OCI-M2 (cell line): Measurements from ENCODE around the gene PKP3.
A peak's percentile ranks its signal among the peaks of the same experiment; 100 is the strongest.

ENCODE experiments used
- DNase-seq: peaks from one replicate; lab custom pipeline; 2025; ENCODE audit not compliant: unreplicated experiment; lab: John Stamatoyannopoulos, UW

PKP3 gene

DNA sequence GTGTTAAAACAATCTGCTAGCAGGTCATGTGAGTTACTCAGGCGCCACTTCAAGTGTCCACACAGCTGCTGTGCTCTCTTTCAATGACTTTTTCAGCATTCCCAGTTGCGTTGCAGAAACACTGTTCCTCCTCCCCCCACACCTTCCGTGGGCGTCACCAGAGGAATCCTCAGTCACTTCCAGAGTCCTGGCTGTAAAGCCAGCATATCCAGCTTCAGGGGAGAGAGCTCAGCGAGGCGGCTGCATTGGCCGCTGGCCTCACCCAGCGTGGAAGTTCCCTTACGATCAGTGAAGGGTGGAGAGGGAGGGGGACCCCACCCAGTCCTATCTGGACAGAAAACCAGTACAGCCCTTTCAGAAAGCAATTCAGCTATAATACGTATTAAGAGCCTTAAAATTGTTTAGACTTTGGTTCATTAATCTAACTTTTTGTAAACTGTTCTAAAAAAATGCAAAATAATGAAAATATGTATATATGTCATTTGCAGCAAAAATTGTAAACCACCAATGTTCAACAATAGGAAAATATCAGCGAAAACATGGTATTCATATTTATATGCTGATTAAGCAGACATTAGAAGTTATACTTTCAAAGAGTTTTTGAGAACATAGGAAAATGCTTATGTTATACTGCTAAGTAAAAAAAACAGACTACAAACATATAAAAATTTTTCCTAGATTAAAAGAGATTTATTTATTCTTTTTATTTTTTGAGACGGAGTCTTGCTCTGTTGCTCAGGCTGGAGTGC, 50.6 kb downstream of the PKP3 start:
- DNase-seq: no peak

DNA sequence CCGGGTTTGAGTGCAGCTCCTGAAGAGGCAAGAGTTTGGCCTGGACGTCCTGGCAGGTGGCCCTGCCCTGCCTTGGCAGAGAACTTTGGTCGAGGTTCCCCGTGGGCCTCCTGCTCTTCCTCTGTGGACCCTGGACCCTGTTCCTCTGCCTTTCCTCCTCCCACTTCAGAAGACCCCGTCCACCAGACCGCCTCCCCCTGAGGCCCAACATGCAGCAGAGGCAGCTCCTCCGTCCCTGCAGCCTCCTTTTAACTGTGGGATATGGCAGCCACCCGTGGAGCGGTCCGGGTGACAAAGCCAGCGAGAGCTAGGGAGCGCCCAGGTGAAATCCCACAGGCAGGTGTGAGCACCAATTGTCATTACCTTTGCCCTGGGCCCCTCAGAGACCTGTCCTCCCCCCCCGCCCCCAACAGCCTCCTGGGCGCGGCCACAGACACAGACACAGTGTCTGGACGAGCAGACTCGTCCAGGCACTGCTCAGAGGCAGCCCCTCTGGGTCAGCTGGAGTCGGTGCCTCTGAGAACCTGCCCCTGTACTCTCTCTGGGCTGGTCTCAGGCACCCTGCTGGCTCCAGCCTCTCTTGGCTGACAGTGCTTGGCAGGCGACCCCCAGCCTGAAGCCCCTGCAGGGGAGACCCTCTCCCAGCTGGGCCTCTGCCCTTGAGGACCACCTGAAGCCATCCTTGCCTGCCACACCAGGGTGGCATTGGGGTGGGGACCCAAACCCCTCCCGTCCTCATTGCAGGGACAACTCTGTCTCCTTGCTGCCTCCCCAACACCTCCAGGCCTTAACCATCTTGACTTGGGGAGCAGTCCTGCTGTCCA, 52.0 kb downstream of the PKP3 start:
- no peak for DNase-seq

GRCh38 chr11:446891-447290, 52.9 kb downstream of the PKP3 start:
- no peak for DNase-seq

GRCh38 chr11:447923-448731, 54.1 kb downstream of the PKP3 start:
- DNase-seq: peak; percentile 75

DNA sequence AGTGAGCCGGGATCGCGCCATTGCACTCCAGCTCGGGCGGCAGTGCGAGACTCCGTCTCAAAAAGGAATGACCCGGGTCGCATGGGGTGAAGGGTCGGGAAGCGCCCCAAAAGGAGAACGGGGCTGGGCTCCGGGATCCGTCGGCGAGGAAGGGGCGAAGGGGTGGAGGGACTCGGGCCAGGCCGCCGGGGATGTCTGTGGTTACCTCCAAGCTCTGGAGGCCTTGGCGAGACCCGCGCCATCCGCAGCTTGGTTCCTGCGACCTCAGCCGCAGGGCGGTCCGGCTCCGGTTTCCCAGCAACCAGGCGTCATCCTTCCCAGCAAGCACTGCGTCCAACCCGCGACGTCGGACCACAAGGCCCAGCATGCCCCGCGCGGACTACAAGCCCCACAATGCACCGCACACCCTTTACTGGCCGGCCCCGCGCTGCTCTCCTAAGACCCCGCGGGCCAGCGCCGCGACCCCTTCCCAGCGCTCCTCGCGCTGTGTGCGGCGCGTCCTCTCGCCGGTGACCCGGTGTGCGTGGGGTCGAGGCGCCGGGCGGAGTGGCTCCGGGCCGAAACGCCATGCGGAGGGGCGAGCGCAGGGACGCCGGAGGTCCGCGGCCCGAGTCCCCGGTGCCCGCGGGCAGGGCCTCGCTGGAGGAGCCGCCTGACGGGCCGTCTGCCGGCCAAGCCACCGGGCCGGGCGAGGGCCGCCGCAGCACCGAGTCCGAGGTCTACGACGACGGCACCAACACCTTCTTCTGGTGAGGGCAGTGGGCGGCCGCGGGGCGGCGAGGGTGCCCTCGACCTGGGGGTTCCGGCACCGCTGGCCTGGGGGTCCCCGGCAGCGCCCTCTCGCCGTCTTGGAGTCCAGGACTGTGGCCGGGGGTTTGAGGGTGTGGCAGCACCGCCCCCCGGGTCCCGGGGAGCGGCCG, 56.1 kb downstream of the PKP3 start, which contains the start of gene PTDSS2:
TSS of gene PTDSS2 (plus strand) at position 391 of the 920 bp plus-strand sequence. CDS start at position 568, 177 bp downstream.
- peak; percentile 66 for DNase-seq

GRCh38 chr11:450809-451451, 56.9 kb downstream of the PKP3 start:
- DNase-seq: no peak

- no peak for DNase-seq
Measured at GRCh38 chr11:451738-452137, 57.7 kb downstream of the PKP3 start.

GRCh38 chr11:452203-452744, 58.3 kb downstream of the PKP3 start:
- no peak for DNase-seq

DNA sequence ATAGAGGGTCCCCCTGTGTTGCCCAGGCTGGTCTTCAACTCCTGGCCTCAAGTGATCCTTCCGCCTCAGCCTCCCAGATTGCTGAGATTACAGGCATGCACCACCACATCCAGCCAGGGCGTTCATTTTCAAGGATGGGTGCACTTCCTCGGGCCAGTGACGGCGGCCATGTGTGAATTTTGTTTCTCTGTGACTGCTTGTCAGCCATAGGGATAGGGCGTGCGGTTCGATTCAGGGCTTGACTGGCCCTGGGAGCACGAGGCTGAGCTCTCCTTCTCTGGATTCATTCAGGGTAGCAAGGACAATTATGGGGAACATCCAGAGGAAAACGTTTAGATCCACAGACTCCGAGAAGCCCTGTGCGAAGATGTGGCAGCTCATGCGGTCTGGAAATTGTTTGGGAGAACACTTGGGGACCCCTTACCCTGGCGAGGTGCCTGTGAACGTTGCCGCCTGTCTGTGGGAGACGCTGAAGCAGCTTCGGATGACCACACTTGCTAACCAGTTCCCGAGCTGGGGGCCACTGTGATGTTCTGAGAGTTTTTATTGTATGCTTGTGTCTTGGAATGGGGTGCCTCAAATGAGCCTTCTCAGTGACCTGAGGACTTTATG, 59.0 kb downstream of the PKP3 start:
- DNase-seq: no peak

DNA sequence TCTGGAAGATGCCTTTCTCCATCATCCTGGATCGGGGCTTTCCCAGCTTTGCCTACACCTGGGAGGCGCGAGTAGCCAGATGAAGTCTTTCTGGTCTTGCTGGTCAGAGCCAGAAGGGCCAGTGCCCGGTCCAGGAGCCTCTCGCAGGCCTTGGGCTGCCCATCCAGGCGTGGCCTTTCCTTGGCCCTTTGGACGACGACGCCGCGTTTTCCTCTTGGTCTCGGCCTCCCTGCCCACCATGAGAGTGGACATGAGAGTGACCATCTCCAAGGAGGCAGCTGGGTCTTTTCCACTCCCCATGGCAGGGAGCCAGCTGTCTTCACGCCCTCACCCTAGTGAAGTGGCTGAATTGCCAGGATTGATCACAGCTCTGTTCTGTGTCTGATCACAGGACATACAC, 59.6 kb downstream of the PKP3 start:
- no peak for DNase-seq

DNA sequence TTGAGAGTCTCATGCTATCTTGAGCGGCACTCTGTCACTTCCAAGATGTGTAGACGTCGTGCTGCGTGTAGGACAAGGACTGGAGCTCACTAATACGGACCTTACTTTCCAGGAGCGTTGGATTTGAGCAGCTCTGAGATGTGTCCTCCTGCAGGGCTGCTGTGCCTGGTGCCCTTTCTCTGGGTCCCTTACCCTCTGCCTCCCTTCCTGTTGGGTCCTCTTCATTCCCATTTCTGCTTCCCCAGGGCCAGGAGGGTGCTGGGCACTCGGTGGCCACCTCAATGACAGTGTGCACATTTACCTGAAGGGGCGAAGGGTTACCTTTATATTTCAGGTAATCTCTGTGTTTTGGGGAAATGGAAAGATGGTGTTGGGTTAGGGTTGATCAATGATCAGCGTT, 60.0 kb downstream of the PKP3 start:
- DNase-seq: no peak
